PFSK-1 (cell line): Measurements from ENCODE around the gene NINJ2.

Experiments used
- FOXP2 ChIP-seq: optimal IDR thresholded peaks from 2 replicates; pipeline ENCODE3; 2011; ENCODE audit warnings: borderline replicate concordance, control low read depth, inconsistent platforms; ENCODE audit not compliant: insufficient read depth; ENCODE audit errors: extremely low read length, extremely low read depth
- POLR2AphosphoS5 ChIP-seq: IDR thresholded peaks from 2 replicates; pipeline ENCODE4 v1.6.1; 2012; ENCODE audit warnings: low read depth, mild to moderate bottlenecking, control low read depth, low read length, moderate library complexity
- REST ChIP-seq, 2 experiments: IDR thresholded peaks; 2 replicates each; pipeline versions ENCODE4 v1.6.1 to v1.8.0; 2011 to 2012; ENCODE audit warnings: low read depth in 2 of 2, low read length in 2 of 2, control low read depth in 1 of 2, inconsistent platforms in 1 of 2, mild to moderate bottlenecking in 1 of 2, moderate library complexity in 1 of 2; ENCODE audit not compliant: insufficient read depth in 1 of 2
- SIN3A ChIP-seq: IDR thresholded peaks from 2 replicates; pipeline ENCODE4 v1.6.1; 2012; ENCODE audit warnings: mild to moderate bottlenecking, low read length, moderate library complexity, borderline replicate concordance; ENCODE audit not compliant: insufficient read depth
- TAF1 ChIP-seq: IDR thresholded peaks from 2 replicates; pipeline ENCODE4 v1.6.1; 2012; ENCODE audit warnings: low read length, control low read depth, borderline replicate concordance; ENCODE audit not compliant: insufficient read depth

Gene NINJ2

GRCh38 chr12:623865-624372 is 39.3 kb downstream of the NINJ2 start:
- TF ChIP-seq SIN3A: no peak
- no peak for TF ChIP-seq REST (IDR thresholded peaks at IDR 0.05; ENCODE audit: insufficient read depth in 1 of 2, low read depth in 2 of 2, low read length in 2 of 2)
- TF ChIP-seq FOXP2: no peak
- no peak for TF ChIP-seq POLR2AphosphoS5
- TF ChIP-seq TAF1: no peak

GRCh38 chr12:623172-623864 is 39.9 kb downstream of the NINJ2 start:
- TF ChIP-seq SIN3A (no peak), FOXP2 (no peak), REST (IDR thresholded peaks at IDR 0.05; ENCODE audit: insufficient read depth in 1 of 2, low read depth in 2 of 2, low read length in 2 of 2) (no peak), POLR2AphosphoS5 (no peak), TAF1 (no peak)

- TF ChIP-seq POLR2AphosphoS5 (no peak), FOXP2 (no peak), TAF1 (no peak), SIN3A (no peak), REST (IDR thresholded peaks at IDR 0.05; ENCODE audit: insufficient read depth in 1 of 2, low read depth in 2 of 2, low read length in 2 of 2) (no peak)
These were observed 40.8 kb downstream of the NINJ2 start for GRCh38 chr12:622416-622815.

GRCh38 chr12:619346-619745 is 43.9 kb downstream of the NINJ2 start:
- TF ChIP-seq REST (IDR thresholded peaks at IDR 0.05; ENCODE audit: insufficient read depth in 1 of 2, low read depth in 2 of 2, low read length in 2 of 2): no peak
- TF ChIP-seq FOXP2: no peak
- no peak for TF ChIP-seq POLR2AphosphoS5
- no peak for TF ChIP-seq TAF1
- no peak for TF ChIP-seq SIN3A

- no peak for TF ChIP-seq SIN3A
- TF ChIP-seq TAF1: no peak
- TF ChIP-seq POLR2AphosphoS5: no peak
- TF ChIP-seq REST (IDR thresholded peaks at IDR 0.05; ENCODE audit: insufficient read depth in 1 of 2, low read depth in 2 of 2, low read length in 2 of 2): no peak
- TF ChIP-seq FOXP2: no peak
These were observed 44.6 kb downstream of the NINJ2 start for GRCh38 chr12:618605-619004.
